RWPE2 (cell line): ENCODE measurements around the gene GEMIN4.
"Not testable (repeated sequence)": the region's sequence is repeated elsewhere in the genome, so short reads cannot be mapped to it uniquely, and the experiment has no call there.

Experiments
- ATAC-seq: fragments of 200-7000 bp; cut with Tn5 transposase; 3 replicates; pipeline ENCODE4 v1.9.1; 2021; ENCODE audit warnings: low read depth
- DNase-seq: peaks from one replicate; pipeline ENCODE4 v3.0.0-alpha.2; 2020; ENCODE audit warnings: low spot score
- H3K27ac ChIP-seq: fragments of 450-650 bp; 2 replicates; pipeline ENCODE4 v1.5.1; 2017; ENCODE audit warnings: mild to moderate bottlenecking; ENCODE audit not compliant: poor library complexity, severe bottlenecking
- H3K27me3 ChIP-seq: fragments of 250-450 bp; sonication (Bioruptor Pico); 2 replicates; pipeline ENCODE4 v1.5.1; 2021; ENCODE audit warnings: mild to moderate bottlenecking, moderate library complexity; ENCODE audit not compliant: insufficient read depth, poor library complexity, severe bottlenecking
- H3K36me3 ChIP-seq: fragments of 250-450 bp; sonication (Bioruptor Pico); 2 replicates; pipeline ENCODE4 v1.5.1; 2020; ENCODE audit warnings: low read depth, mild to moderate bottlenecking, moderate library complexity
- H3K4me1 ChIP-seq: fragments of 250-450 bp; sonication (Bioruptor Pico); 2 replicates; pipeline ENCODE4 v1.5.1; 2021; ENCODE audit warnings: mild to moderate bottlenecking, moderate library complexity; ENCODE audit not compliant: insufficient read depth, poor library complexity, severe bottlenecking
- H3K4me3 ChIP-seq: fragments of 250-450 bp; sonication (Bioruptor Pico); 2 replicates; pipeline ENCODE4 v1.5.1; 2021; ENCODE audit warnings: mild to moderate bottlenecking, moderate library complexity; ENCODE audit not compliant: severe bottlenecking
- H3K9me3 ChIP-seq: fragments of 250-450 bp; sonication (Bioruptor Pico); 2 replicates; pipeline ENCODE4 v1.5.1; 2021; ENCODE audit warnings: mild to moderate bottlenecking, moderate library complexity; ENCODE audit not compliant: severe bottlenecking
- TF ChIP-seq, protein P1 (sequence below): fragments of 450-650 bp; IDR thresholded peaks from one replicate; pipeline ENCODE4 v1.5.1; 2017; ENCODE audit warnings: mild to moderate bottlenecking, moderate library complexity; ENCODE audit not compliant: poor library complexity, severe bottlenecking

GEMIN4 gene

DNA sequence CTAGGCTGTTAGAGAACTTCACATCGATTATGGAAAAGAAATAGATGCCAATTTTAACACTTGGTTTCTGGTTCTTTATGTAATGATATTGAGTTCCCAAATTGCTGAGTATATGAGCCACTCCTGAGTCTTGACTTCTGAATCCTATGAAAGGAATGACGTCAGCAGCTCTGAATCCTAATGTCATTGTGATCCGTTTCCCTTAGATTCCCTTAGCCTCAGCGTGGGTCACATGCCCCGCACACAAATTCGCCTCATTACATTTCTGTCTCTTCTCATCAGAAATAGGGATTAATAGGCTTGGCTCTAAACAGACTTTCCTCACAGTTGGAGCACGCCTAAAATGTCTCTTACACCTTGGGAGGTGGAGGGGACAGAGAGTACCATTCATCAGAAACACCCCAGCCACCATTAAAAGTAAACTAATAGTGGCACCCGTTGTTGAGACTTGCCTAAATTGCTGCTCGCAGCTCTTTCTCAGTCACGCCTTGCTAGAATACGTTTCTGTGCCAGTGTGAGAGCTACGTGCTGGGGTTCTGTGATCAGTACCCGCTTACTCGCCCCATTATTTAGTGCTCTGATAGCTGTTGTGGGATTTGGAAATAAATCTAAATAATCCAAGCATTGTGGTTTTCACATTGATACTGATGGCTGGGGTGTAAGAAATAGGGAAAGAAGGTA is 37.2 kb upstream of the GEMIN4 start:
- Histone ChIP-seq H3K4me1 (peaks cover 12% of the 10 kb centered on the region), H3K27me3 (no peaks in the 10 kb centered on the region), H3K36me3 (peaks cover 48% of the 10 kb centered on the region), H3K4me3 (no peak overlapping the region), H3K9me3 (no peaks in the 10 kb centered on the region), H3K27ac (peak overlapping the region; percentile 78)
- no peak for ATAC-seq
- no peak for DNase-seq
- TF ChIP-seq, protein P1, sequence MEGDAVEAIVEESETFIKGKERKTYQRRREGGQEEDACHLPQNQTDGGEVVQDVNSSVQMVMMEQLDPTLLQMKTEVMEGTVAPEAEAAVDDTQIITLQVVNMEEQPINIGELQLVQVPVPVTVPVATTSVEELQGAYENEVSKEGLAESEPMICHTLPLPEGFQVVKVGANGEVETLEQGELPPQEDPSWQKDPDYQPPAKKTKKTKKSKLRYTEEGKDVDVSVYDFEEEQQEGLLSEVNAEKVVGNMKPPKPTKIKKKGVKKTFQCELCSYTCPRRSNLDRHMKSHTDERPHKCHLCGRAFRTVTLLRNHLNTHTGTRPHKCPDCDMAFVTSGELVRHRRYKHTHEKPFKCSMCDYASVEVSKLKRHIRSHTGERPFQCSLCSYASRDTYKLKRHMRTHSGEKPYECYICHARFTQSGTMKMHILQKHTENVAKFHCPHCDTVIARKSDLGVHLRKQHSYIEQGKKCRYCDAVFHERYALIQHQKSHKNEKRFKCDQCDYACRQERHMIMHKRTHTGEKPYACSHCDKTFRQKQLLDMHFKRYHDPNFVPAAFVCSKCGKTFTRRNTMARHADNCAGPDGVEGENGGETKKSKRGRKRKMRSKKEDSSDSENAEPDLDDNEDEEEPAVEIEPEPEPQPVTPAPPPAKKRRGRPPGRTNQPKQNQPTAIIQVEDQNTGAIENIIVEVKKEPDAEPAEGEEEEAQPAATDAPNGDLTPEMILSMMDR, result no peak

DNA sequence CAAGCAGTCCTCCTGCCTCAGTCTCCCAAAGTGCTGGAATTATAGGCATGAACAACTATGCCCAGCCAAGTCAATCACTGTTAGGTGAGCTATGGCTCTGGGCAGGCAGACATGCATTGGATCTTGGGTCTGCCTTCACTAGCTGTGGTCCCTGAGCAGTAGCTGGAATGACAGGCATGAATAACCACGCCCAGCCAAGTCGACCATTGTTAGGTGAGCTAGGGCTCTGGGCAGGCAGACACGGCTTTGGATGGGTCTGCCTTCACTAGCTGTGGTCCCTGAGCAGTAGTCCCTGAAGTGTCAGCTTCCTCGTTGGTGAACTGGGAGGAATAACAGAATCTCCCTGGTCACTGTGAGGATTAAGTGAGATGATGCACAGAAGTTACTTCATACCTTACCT is 36.5 kb upstream of the GEMIN4 start:
- ATAC-seq, result no peak

DNA sequence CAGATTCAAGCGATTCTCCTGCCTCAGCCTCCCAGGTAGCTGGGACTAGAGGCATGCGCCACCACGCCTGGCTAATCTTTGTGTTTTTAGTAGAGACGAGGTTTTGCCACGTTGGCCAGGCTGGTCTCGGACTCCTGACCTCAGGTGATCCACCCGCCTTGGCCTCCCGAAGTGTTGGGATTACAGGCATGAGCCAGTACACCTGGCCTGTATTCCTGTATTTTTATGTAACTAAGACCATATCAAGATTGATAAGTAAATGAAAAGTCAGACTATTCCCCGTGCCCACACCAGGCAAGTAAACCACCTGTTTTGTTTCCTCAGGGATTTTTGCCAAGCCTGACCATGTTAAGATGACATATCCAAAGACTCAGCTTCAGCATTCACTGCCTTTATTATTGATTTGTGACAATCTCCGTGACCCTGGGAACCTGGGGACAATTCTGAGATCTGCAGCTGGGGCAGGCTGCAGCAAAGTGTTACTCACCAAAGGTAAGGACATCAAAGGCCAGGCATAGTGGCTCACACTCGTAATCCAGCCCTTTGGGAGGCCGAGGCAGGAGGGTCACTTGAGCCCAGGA is 35.7 kb upstream of the GEMIN4 start:
- TF ChIP-seq, protein P1, result no peak
- no peak for DNase-seq
- Histone ChIP-seq H3K9me3 (no peaks in the 10 kb centered on the region), H3K4me3 (no peak overlapping the region), H3K36me3 (peaks cover 58% of the 10 kb centered on the region), H3K4me1 (peaks cover 22% of the 10 kb centered on the region), H3K27me3 (no peaks in the 10 kb centered on the region), H3K27ac (no peak overlapping the region)
- no peak for ATAC-seq

More for the DNA sequence above, 36.5 kb upstream of the GEMIN4 start:
- Histone ChIP-seq H3K27me3 (no peaks in the 10 kb centered on the region), H3K4me1 (peaks cover 16% of the 10 kb centered on the region), H3K36me3 (peaks cover 55% of the 10 kb centered on the region), H3K27ac (peak overlapping the region; percentile 78), H3K4me3 (no peak overlapping the region), H3K9me3 (no peaks in the 10 kb centered on the region)
- TF ChIP-seq, protein P1, result no peak
- no peak for DNase-seq

DNA sequence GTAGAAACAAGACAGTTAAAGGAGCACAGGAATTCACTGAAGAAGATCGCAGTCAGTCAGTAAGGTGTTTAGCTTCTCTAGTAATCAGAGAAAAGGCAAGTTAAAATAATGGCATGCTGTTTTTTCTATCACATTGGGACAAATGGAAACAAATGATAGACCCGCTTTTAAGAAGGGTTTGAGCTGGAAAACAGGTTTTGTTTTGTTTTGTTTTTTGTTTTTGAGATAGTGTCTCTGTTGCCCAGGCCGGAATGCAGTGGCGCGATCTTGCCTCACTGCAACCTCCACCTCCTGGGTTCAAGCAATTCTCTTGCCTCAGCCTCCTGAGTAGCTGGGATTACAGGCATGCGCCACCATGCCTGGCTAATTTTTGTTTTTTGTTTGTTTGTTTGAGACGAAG is 33.8 kb upstream of the GEMIN4 start:
- H3K27me3 ChIP-seq, ATAC-seq, H3K27ac ChIP-seq, DNase-seq, H3K4me3 ChIP-seq, H3K9me3 ChIP-seq: not testable (repeated sequence)
- peaks cover 50% of the 10 kb centered on the region for H3K36me3 ChIP-seq
- H3K4me1 ChIP-seq, result peaks cover 22% of the 10 kb centered on the region

DNA sequence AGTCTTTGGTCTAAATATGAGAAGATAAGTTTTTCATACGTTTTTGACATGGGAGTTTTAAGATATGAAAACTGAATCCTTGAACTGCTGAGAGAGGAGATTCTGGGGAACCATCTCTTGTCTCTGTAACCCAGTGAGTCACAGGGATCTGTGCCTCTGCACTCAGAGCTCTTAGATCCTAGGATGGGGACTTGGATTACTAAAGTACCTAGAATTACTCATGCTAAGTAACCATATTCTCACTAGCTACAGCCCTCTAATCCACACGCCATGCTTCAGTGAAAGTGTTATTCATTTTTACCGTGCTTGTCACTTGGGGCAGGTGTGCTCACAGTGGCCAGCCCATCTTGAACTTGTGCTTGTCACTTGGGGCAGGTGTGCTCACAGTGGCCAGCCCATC is 32.1 kb upstream of the GEMIN4 start:
- no peak overlapping the region for H3K4me3 ChIP-seq
- ATAC-seq, result no peak

More for the DNA sequence above, 32.1 kb upstream of the GEMIN4 start:
- no peaks in the 10 kb centered on the region for H3K27me3 ChIP-seq
- H3K9me3 ChIP-seq, result no peaks in the 10 kb centered on the region
- peaks cover 16% of the 10 kb centered on the region for H3K4me1 ChIP-seq
- TF ChIP-seq, protein P1, result no peak
- peaks cover 57% of the 10 kb centered on the region for H3K36me3 ChIP-seq
- no peak for DNase-seq
- H3K27ac ChIP-seq, result no peak overlapping the region
